Liver (tissue), 3 donors: ENCODE measurements around the gene CTBS.
A peak's percentile ranks its signal among the peaks of the same experiment; 100 is the strongest.

ENCODE experiments used
- CTCF ChIP-seq: fragments of 150-350 bp; IDR thresholded peaks from 2 replicates; pipeline ENCODE4 v1.5.1; 2017; ENCODE audit warnings: improper control_type of control experiment, low read depth, low read length; ENCODE audit not compliant: missing input control
- FOXA1 ChIP-seq: IDR thresholded peaks from 2 replicates; pipeline ENCODE4 v1.6.1; 2016; ENCODE audit warnings: antibody characterized with exemption
- GABPA ChIP-seq, 2 donors: IDR thresholded peaks in 1 of 2; conservative IDR thresholded peaks in 1 of 2; 2 replicates each; pipeline ENCODE4 v1.6.1; 2016; ENCODE audit warnings: antibody characterized with exemption in 2 of 2, mild to moderate bottlenecking in 1 of 2, moderate library complexity in 1 of 2
- RAD21 ChIP-seq, 2 donors: IDR thresholded peaks; 2 replicates each; pipeline ENCODE4 v1.6.1; 2016; ENCODE audit warnings: antibody characterized with exemption in 2 of 2, mild to moderate bottlenecking in 2 of 2
- REST ChIP-seq: IDR thresholded peaks from 2 replicates; pipeline ENCODE4 v1.6.1; 2016; ENCODE audit warnings: antibody characterized with exemption, mild to moderate bottlenecking
- SP1 ChIP-seq: IDR thresholded peaks from 2 replicates; pipeline ENCODE4 v1.6.1; 2018; ENCODE audit warnings: antibody characterized with exemption, mild to moderate bottlenecking
- TAF1 ChIP-seq: conservative IDR thresholded peaks from 2 replicates; pipeline ENCODE4 v1.6.1; 2016; ENCODE audit warnings: antibody characterized with exemption, mild to moderate bottlenecking
- YY1 ChIP-seq: IDR thresholded peaks from 2 replicates; pipeline ENCODE4 v1.6.1; 2016; ENCODE audit warnings: antibody characterized with exemption, mild to moderate bottlenecking
- ZBTB33 ChIP-seq: IDR thresholded peaks from 2 replicates; pipeline ENCODE4 v1.6.1; 2016; ENCODE audit warnings: antibody characterized with exemption
- TF ChIP-seq, protein P1 (sequence below): IDR thresholded peaks from 2 replicates; pipeline ENCODE4 v1.6.1; 2016; ENCODE audit warnings: antibody characterized with exemption
- donor health status: healthy.
- donor health status: healthy.

DNA sequence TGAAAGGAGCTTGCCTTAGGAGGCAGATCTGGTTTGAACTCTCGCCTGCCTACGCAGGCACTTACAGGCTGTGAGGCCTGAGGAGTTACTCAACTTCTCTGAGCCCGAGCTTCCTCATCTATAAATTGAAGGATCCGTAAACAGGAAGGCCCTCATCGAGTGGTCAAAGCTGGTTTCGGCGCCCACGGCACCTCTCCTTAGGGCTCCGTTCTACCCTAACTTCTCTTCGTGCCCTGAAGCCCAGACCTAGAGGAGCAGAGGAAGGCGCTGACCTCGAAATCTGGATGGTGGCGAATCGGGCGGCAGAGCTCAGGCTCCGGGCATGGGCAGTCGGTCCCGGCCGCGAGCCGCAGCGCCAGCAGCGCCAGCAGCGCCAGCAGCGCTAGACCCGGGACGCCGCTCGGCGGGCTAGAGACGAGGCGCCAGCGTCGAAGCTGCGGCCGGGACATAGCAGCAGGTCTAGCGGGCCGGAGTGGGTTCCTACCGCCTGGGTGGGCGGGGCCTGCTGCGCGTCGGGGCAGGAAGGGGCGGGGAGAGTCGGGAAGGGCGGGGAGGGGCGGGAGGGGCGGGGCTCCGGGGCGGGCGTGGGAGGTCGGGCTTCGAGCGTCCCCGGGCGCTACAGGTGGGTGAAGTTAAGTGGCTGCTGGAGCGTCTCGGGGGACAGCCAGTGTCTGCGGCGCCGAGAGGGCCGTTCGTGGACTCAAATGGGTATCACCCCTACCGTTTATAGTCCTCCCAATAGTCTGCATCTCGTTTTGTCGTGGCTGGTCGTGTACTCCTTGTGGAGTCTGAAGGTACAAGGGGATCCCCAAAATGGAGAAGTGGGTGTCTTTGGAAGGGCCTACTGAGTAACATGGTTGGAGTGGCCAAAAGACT lies at the start of gene CTBS:
- peak in 1 of 2 donors; percentile 15 for TF ChIP-seq GABPA (IDR thresholded peaks at IDR 0.05 in 1 of 2, conservative IDR thresholded peaks at IDR 0.05 in 1 of 2)
- TF ChIP-seq TAF1 = peak; percentile 71
- no peak for TF ChIP-seq ZBTB33
- peak; percentile 42 for TF ChIP-seq REST
- TF ChIP-seq CTCF = no peak
- TF ChIP-seq, protein P1, sequence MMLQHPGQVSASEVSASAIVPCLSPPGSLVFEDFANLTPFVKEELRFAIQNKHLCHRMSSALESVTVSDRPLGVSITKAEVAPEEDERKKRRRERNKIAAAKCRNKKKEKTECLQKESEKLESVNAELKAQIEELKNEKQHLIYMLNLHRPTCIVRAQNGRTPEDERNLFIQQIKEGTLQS = no peak
- TF ChIP-seq RAD21 (IDR thresholded peaks at IDR 0.05) = peak; percentile 10 to 22
- no peak for TF ChIP-seq FOXA1
- TF ChIP-seq SP1 = peak; percentile 29
- TF ChIP-seq YY1 = no peak
